Naive thymus-derived CD4-positive, alpha-beta T cell (primary cell): Measurements from ENCODE around the gene MPI. TPM values are rescaled to one million over a fixed set of nuclear protein-coding genes. Genes with fewer than 3 reads are reported as not detected.

Experiments
- ATAC-seq: fragments of 150-1000 bp; cut with Tn5 transposase; 2 replicates; pipeline ENCODE4 v1.10.0; 2021; ENCODE audit warnings: mild to moderate bottlenecking, moderate library complexity
- CTCF ChIA-PET: fragments of 350-600 bp; sonication (Branson Sonifier 250); formaldehyde crosslinking; loops from one replicate; lab custom pipeline; 2021; ENCODE audit warnings: antibody characterized with exemption; lab: Charles Lee
- POLR2A ChIA-PET: fragments of 350-600 bp; sonication (Branson Sonifier 250); formaldehyde crosslinking; loops from one replicate; lab custom pipeline; 2021; ENCODE audit warnings: antibody characterized with exemption, inconsistent platforms; lab: Charles Lee
- DNase-seq, 9 donors: peaks; one replicate each; pipeline versions ENCODE4 v3.0.0 to v3.0.0-alpha.2; 2020 to 2022; ENCODE audit warnings: mixed read lengths in 1 of 9
- H3K27ac ChIP-seq: one replicate; pipeline ENCODE4 v1.7.0; 2013; ENCODE audit warnings: mild to moderate bottlenecking, low read depth, low read length, moderate library complexity
- H3K27me3 ChIP-seq, 2 donors: one replicate each; pipeline ENCODE4 v1.7.0; 2013; ENCODE audit warnings: low read length in 2 of 2, mild to moderate bottlenecking in 2 of 2, moderate library complexity in 2 of 2; ENCODE audit not compliant: control insufficient read depth in 2 of 2, insufficient read depth in 2 of 2
- H3K36me3 ChIP-seq, 3 experiments: 1 replicate in 2 of 3; 2 replicates in 1 of 3; pipeline ENCODE4 v1.7.0; 2013; ENCODE audit warnings: low read length in 3 of 3, mild to moderate bottlenecking in 3 of 3, moderate library complexity in 1 of 3; ENCODE audit not compliant: insufficient read depth in 3 of 3, control insufficient read depth in 2 of 3
- H3K4me1 ChIP-seq, 2 donors: one replicate each; pipeline ENCODE4 v1.7.0; 2013; ENCODE audit warnings: low read length in 2 of 2, mild to moderate bottlenecking in 2 of 2, moderate library complexity in 1 of 2; ENCODE audit not compliant: control insufficient read depth in 2 of 2, insufficient read depth in 2 of 2
- H3K4me3 ChIP-seq: 2 replicates; pipeline ENCODE4 v1.7.0; 2013; ENCODE audit warnings: mild to moderate bottlenecking, low read length
- H3K9me3 ChIP-seq, 3 experiments: 1 replicate in 2 of 3; 2 replicates in 1 of 3; pipeline ENCODE4 v1.7.0; 2013; ENCODE audit warnings: low read length in 3 of 3; ENCODE audit not compliant: control insufficient read depth in 2 of 3
- H3K27ac Mint-ChIP-seq, 9 donors: one replicate each; pipeline ENCODE4 v1.8.0; 2020 to 2022; ENCODE audit warnings: mixed read lengths in 9 of 9, mild to moderate bottlenecking in 8 of 9, moderate library complexity in 5 of 9, inconsistent platforms in 2 of 9
- H3K27me3 Mint-ChIP-seq, 5 donors: one replicate each; pipeline ENCODE4 v1.8.0; 2021 to 2022; ENCODE audit warnings: mixed read lengths in 5 of 5, mild to moderate bottlenecking in 1 of 5
- H3K36me3 Mint-ChIP-seq, 5 donors: one replicate each; pipeline ENCODE4 v1.8.0; 2020 to 2022; ENCODE audit warnings: mixed read lengths in 5 of 5, mild to moderate bottlenecking in 3 of 5, inconsistent platforms in 1 of 5
- H3K4me1 Mint-ChIP-seq, 7 donors: one replicate each; pipeline ENCODE4 v1.8.0; 2020 to 2022; ENCODE audit warnings: mixed read lengths in 7 of 7, mild to moderate bottlenecking in 3 of 7, inconsistent platforms in 1 of 7
- H3K4me3 Mint-ChIP-seq, 10 donors: one replicate each; pipeline ENCODE4 v1.8.0; 2020 to 2022; ENCODE audit warnings: mild to moderate bottlenecking in 10 of 10, mixed read lengths in 10 of 10, moderate library complexity in 6 of 10, inconsistent platforms in 2 of 10
- H3K9me3 Mint-ChIP-seq, 11 donors: one replicate each; pipeline ENCODE4 v1.8.0; 2020 to 2022; ENCODE audit warnings: mixed read lengths in 11 of 11, mild to moderate bottlenecking in 4 of 11, inconsistent platforms in 1 of 11, moderate library complexity in 1 of 11
- intact Hi-C, 2 donors: fragments of 100-400 bp; cut with micrococcal nuclease; formaldehyde crosslinking; loops; one replicate each; pipeline ENCODE4 v1.15.1; 2023
- polyA plus RNA-seq, 2 donors: library from polyadenylated mRNA; unstranded; fragments of 300-500 nt; fragmentation: Illumina TruSeq; gene quantifications; one replicate each; pipeline ENCODE4 v1.2.3, GENCODE V29; 2021
- total RNA-seq, 6 experiments: library from RNA in 5 of 6; stranded (reverse) in 5 of 6; gene quantifications; 1 replicate in 5 of 6; 2 replicates in 1 of 6; pipeline ENCODE4 v1.2.3 and lab custom pipeline; 2021 to 2026

The MPI gene
- total and polyA plus RNA-seq, 7 experiments from 2014 or later = 34.0 to 98.3 (median 89.9) TPM

- Histone ChIP-seq H3K27me3 (no peaks in the 10 kb centered on the region), H3K27ac (peak overlapping the region; percentile 16), H3K9me3 (no peaks in the 10 kb centered on the region), H3K4me3 (no peak overlapping the region), H3K4me1 (peaks cover 23 to 34% of the 10 kb centered on the region in 2 donors), H3K36me3 (peaks cover 3 to 31% (median 17%) of the 10 kb centered on the region in 3 experiments)
- CTCF ChIA-PET = no interaction called here
- Mint-ChIP-seq H3K4me3 (peak overlapping the region in 1 of 10 donors; percentile 42), H3K27me3 (no peaks in the 10 kb centered on the region), H3K9me3 (no peaks in the 10 kb centered on the region), H3K4me1 (peaks cover 19 to 41% (median 33%) of the 10 kb centered on the region in 7 donors), H3K27ac (peak overlapping the region in 8 of 9 donors; percentile 30 to 90 (median 80)), H3K36me3 (peaks cover 0 to 18% (median 4%) of the 10 kb centered on the region in 5 donors)
- ATAC-seq (peak; percentile 29), DNase-seq (no peak)
- POLR2A ChIA-PET = interaction anchor here (1.0 to 1.8 kb wide), 3 partner anchors 13 to 14 kb away, joined by 3 to 9 read pairs (median 6); no protein-coding TSS in a partner anchor
- intact Hi-C loops = no loop called here
Observed at GRCh38 chr15:74857082-74857655, 32.7 kb upstream of the MPI start.

- no peak overlapping the region for H3K4me3 ChIP-seq
- H3K27ac ChIP-seq = peak overlapping the region; percentile 10
Observed at GRCh38 chr15:74857671-74858368, 32.0 kb upstream of the MPI start.

GRCh38 chr15:74858369-74858740 lies 31.5 kb upstream of the MPI start:
- no peaks in the 10 kb centered on the region for H3K27me3 ChIP-seq
- H3K4me3 ChIP-seq = no peak overlapping the region
- no peaks in the 10 kb centered on the region for H3K9me3 Mint-ChIP-seq
- H3K9me3 ChIP-seq = no peaks in the 10 kb centered on the region
- no peak for ATAC-seq
- H3K27ac Mint-ChIP-seq = peak overlapping the region in 8 of 9 donors; percentile 30 to 81 (median 76)
- H3K27me3 Mint-ChIP-seq = no peaks in the 10 kb centered on the region
- peaks cover 20 to 47% (median 33%) of the 10 kb centered on the region in 7 donors for H3K4me1 Mint-ChIP-seq
- ChIA-PET CTCF (interaction anchor here (1.2 to 1.5 kb wide), 3 partner anchors 10 to 43 kb away, joined by 3 to 4 read pairs (median 4); no protein-coding TSS in a partner anchor), POLR2A (interaction anchor here (0.6 to 2.0 kb wide), 2 partner anchors 9 to 82 kb away, joined by 3 to 7 read pairs; no protein-coding TSS in a partner anchor)
- H3K27ac ChIP-seq = peak overlapping the region; percentile 10
- no peak for DNase-seq
- H3K4me1 ChIP-seq = peaks cover 23 to 35% of the 10 kb centered on the region in 2 donors
- H3K36me3 ChIP-seq = peaks cover 0 to 19% (median 5%) of the 10 kb centered on the region in 3 experiments
- peak overlapping the region in 1 of 10 donors; percentile 25 for H3K4me3 Mint-ChIP-seq
- intact Hi-C loops = loop anchor here in 1 of 2 donors (2.0 kb wide), 1 partner anchor 14 kb away; no protein-coding TSS in a partner anchor
- H3K36me3 Mint-ChIP-seq = peaks cover 0 to 10% (median 2%) of the 10 kb centered on the region in 5 donors

More at GRCh38 chr15:74857671-74858368, 32.0 kb upstream of the MPI start:
- intact Hi-C loops = loop anchor here in 1 of 2 donors (2.0 kb wide), 1 partner anchor 13 kb away; no protein-coding TSS in a partner anchor
- Histone ChIP-seq H3K4me1 (peaks cover 23 to 34% of the 10 kb centered on the region in 2 donors), H3K27me3 (no peaks in the 10 kb centered on the region), H3K36me3 (peaks cover 0 to 25% (median 11%) of the 10 kb centered on the region in 3 experiments), H3K9me3 (no peaks in the 10 kb centered on the region)
- Mint-ChIP-seq H3K4me1 (peaks cover 19 to 45% (median 33%) of the 10 kb centered on the region in 7 donors), H3K27ac (peak overlapping the region; percentile 30 to 83 (median 72)), H3K9me3 (no peaks in the 10 kb centered on the region), H3K4me3 (peak overlapping the region in 5 of 10 donors; percentile 9 to 59 (median 41)), H3K27me3 (no peaks in the 10 kb centered on the region), H3K36me3 (peaks cover 0 to 15% (median 4%) of the 10 kb centered on the region in 5 donors)
- ChIA-PET CTCF (interaction anchor here (1.2 to 1.5 kb wide), 3 partner anchors 10 to 44 kb away, joined by 3 to 4 read pairs (median 4); no protein-coding TSS in a partner anchor), POLR2A (interaction anchor here (0.6 to 2.0 kb wide), 4 partner anchors 10 to 83 kb away, joined by 3 to 9 read pairs (median 5); partner anchors contain the start of gene SCAMP2)
- DNase-seq (no peak), ATAC-seq (peak; percentile 56)

- Histone ChIP-seq H3K4me3 (no peak overlapping the region), H3K4me1 (peaks cover 36 to 53% of the 10 kb centered on the region in 2 donors), H3K27ac (peak overlapping the region; percentile 56), H3K9me3 (no peaks in the 10 kb centered on the region), H3K36me3 (no peaks in the 10 kb centered on the region), H3K27me3 (no peaks in the 10 kb centered on the region)
- intact Hi-C loops = no loop called here
- H3K36me3 Mint-ChIP-seq = peaks cover 0 to 28% (median 13%) of the 10 kb centered on the region in 5 donors
- ChIA-PET POLR2A (interaction anchor here (1.1 kb wide), 1 partner anchor 9 kb away, joined by 4 read pairs; no protein-coding TSS in a partner anchor), CTCF (interaction anchor here (1.6 kb wide), 1 partner anchor 38 kb away, joined by 5 read pairs; no protein-coding TSS in a partner anchor)
- H3K27ac Mint-ChIP-seq = peak overlapping the region; percentile 53 to 90 (median 78)
- ATAC-seq = no peak
- H3K27me3 Mint-ChIP-seq = no peaks in the 10 kb centered on the region
- peak overlapping the region; percentile 2 to 57 (median 35) for H3K4me3 Mint-ChIP-seq
- H3K4me1 Mint-ChIP-seq = peaks cover 50 to 75% (median 53%) of the 10 kb centered on the region in 7 donors
- DNase-seq = no peak
- peaks cover 0 to 4% (median 0%) of the 10 kb centered on the region in 11 donors for H3K9me3 Mint-ChIP-seq
Observed at GRCh38 chr15:74863239-74864056, 26.4 kb upstream of the MPI start.

- intact Hi-C loops = no loop called here
- DNase-seq (no peak), ATAC-seq (no peak)
- Mint-ChIP-seq H3K27me3 (no peaks in the 10 kb centered on the region), H3K4me3 (peak overlapping the region in 8 of 10 donors; percentile 6 to 60 (median 53)), H3K4me1 (peaks cover 45 to 77% (median 55%) of the 10 kb centered on the region in 7 donors), H3K36me3 (peaks cover 0 to 33% (median 11%) of the 10 kb centered on the region in 5 donors), H3K27ac (peak overlapping the region; percentile 60 to 92 (median 78)), H3K9me3 (peaks cover 0 to 4% (median 0%) of the 10 kb centered on the region in 11 donors)
- H3K4me1 ChIP-seq = peaks cover 37 to 53% of the 10 kb centered on the region in 2 donors
- H3K36me3 ChIP-seq = no peaks in the 10 kb centered on the region
- ChIA-PET POLR2A (interaction anchor here (1.1 kb wide), 1 partner anchor 10 kb away, joined by 4 read pairs; no protein-coding TSS in a partner anchor), CTCF (interaction anchor here (1.6 kb wide), 1 partner anchor 37 kb away, joined by 5 read pairs; no protein-coding TSS in a partner anchor)
- no peaks in the 10 kb centered on the region for H3K9me3 ChIP-seq
- peak overlapping the region; percentile 35 for H3K27ac ChIP-seq
- no peak overlapping the region for H3K4me3 ChIP-seq
- no peaks in the 10 kb centered on the region for H3K27me3 ChIP-seq
Observed at GRCh38 chr15:74864296-74864695, 25.5 kb upstream of the MPI start.
